ENCODE results near the gene ABCC4.

DNA sequence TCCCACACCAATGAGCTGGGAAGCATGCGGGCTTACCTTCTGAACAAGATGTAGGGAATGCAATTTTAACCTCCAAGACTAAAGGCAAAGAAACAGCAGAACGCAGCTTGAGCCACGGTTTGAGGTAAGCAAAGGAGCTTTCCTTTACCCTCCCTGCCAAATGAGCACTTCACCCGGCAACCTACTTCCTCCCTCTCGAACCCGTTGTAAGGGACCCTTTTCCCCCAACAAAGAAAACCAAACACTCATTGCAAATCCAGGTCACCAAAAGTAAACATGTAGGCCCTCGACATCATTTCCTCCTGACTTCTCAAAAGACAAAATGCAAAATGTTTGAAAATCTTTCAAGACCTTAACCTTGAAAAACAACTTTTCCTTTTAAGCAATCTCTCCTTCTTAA lies 65.3 kb downstream of the ABCC4 start:
- TF ChIP-seq EP300 (IDR thresholded peaks at IDR 0.05) (no peak), POLR2A (IDR thresholded peaks at IDR 0.05) (no peak)
- TF ChIP-seq, protein P1, sequence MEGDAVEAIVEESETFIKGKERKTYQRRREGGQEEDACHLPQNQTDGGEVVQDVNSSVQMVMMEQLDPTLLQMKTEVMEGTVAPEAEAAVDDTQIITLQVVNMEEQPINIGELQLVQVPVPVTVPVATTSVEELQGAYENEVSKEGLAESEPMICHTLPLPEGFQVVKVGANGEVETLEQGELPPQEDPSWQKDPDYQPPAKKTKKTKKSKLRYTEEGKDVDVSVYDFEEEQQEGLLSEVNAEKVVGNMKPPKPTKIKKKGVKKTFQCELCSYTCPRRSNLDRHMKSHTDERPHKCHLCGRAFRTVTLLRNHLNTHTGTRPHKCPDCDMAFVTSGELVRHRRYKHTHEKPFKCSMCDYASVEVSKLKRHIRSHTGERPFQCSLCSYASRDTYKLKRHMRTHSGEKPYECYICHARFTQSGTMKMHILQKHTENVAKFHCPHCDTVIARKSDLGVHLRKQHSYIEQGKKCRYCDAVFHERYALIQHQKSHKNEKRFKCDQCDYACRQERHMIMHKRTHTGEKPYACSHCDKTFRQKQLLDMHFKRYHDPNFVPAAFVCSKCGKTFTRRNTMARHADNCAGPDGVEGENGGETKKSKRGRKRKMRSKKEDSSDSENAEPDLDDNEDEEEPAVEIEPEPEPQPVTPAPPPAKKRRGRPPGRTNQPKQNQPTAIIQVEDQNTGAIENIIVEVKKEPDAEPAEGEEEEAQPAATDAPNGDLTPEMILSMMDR (IDR thresholded peaks at IDR 0.05), result no peak
